CD4-positive, alpha-beta T cell treated with Interleukin-21 for 1 hour (primary cell): ENCODE measurements around the gene TUBB1.

Experiments used
- DNase-seq: peaks from one replicate; pipeline ENCODE4 v3.0.0-alpha.2; 2020

Gene TUBB1

DNA sequence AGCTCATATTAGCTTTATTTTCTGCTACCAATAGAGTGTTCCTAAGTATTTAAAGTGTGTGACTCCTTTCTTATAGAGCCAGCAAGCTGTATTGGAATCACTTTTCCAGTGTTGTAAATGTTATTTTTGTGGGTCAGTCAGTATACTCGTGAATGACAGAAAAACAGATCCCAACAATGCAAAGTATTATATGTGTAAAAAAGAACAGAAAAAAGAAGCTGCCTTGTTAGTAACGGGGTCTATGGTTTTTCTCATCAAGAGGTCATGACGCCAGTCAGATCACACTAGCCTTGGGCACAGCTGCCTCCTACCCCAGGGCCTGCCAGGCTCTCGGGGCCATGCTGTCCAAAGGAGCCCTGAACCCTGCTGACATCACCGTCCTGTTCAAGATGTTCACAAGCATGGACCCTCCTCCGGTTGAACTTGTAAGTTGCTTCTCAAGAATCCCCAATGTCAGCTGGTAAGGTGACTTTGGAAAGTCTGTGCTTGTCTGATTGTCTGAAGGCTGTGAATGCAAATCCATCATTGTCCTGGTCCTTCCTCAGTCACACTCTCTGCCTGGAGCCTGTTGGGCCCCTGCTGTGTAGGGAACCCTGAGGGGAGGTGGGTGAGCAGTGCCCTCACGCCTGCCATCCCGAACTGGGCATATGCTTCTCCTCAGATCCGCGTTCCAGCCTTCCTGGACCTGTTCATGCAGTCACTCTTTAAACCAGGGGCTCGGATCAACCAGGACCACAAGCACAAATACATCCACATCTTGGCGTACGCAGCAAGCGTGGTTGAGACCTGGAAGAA lies 28.4 kb upstream of the TUBB1 start:
- DNase-seq: no peak

DNA sequence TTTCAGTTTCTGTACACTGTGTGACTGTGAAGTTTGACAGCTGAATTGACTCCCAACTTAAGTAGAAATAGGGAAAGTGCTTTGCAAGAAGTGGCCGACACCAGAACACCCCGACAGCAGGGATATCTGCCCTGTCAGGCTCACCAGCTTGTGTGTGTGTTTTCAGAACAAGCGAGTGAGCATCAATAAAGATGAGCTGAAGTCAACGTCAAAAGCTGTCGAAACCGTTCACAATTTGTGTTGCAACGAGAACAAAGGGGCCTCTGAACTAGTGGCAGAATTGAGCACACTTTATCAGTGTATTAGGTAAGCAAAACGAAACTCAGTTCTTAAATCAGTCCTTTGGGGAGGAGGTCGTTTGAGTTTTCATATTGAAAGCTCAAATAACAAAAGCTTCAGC lies 27.5 kb upstream of the TUBB1 start:
- DNase-seq: no peak

DNA sequence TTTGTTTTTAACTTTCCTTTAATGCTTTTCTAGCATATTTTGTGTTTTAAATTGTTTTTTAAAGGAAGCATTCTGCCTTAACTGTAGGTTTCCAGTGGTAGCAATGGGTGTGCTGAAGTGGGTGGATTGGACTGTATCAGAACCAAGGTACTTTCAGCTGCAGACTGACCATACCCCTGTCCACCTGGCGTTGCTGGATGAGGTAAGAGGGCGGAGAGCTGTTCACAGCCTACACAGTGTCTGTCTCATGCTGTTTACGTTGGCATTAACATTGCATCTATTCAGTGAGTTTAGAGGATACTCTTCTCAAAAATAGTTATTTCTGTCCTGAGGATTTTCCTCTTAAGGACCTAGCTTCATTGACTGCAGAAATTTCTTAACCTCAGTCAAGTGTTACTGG lies 26.3 kb upstream of the TUBB1 start:
- DNase-seq: no peak

DNA sequence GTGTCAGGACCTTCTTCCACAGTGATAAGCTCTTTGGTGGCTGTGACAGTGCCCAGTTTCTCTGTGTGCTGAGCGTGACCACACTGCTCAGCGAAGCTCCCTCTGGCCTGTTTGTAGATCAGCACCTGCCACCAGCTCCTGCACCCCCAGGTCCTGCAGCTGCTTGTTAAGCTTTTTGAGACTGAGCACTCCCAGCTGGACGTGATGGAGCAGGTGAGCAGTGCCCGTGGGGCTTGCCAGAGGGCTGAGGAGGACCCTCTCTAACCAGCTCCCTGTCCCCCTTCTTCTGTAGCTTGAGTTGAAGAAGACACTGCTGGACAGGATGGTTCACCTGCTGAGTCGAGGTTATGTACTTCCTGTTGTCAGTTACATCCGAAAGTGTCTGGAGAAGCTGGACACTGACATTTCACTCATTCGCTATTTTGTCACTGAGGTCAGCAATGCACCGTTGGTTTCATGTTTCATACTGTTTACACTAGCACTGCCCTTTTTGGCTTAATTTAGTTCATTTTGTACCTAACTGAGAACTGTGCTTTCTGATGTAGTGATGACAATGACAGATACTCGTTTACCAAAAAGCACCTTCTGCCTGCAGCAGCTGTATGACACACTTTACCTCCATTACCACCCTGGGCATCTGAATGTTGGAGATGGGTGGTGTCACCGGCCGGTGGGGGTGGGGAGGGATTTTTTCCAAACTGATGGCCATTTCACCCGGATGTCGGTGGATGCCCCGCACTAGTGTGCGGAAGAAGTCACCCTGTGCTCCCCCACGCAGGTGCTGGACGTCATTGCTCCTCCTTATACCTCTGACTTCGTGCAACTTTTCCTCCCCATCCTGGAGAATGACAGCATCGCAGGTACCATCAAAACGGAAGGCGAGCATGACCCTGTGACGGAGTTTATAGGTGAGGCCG lies 25.6 kb upstream of the TUBB1 start:
- DNase-seq: no peak

DNA sequence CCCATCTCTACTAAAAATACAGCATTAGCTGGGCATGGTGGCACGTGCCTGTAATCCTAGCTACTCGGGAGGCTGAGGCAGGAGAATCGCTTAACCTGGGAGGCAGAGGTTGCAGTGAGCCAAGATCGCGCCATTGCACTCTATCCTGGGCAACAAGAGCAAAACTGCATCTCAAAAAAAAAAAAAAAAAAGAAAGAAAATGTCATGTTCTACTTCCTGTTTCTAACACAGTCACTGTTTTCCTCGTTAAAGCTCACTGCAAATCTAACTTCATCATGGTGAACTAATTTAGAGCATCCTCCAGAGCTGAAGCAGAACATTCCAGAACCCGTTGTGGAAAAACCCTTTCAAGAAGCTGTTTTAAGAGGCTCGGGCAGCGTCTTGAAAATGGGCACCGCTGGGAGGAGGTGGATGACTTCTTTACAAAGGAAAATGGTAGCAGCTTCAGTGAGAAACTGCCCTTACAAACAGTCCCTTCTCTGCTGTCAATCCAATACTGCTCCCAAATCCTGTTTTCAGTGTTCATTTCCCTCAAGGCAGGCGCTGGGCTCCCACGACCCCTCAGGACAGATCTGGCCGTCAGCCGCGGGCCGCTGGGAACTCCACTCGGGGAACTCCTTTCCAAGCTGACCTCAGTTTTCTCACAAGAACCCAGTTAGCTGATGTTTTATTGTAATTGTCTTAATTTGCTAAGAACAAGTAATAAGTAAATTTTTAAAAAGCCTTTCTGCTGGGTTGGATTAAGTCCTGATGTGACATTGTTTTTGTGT lies 24.7 kb upstream of the TUBB1 start:
- DNase-seq: no peak

DNA sequence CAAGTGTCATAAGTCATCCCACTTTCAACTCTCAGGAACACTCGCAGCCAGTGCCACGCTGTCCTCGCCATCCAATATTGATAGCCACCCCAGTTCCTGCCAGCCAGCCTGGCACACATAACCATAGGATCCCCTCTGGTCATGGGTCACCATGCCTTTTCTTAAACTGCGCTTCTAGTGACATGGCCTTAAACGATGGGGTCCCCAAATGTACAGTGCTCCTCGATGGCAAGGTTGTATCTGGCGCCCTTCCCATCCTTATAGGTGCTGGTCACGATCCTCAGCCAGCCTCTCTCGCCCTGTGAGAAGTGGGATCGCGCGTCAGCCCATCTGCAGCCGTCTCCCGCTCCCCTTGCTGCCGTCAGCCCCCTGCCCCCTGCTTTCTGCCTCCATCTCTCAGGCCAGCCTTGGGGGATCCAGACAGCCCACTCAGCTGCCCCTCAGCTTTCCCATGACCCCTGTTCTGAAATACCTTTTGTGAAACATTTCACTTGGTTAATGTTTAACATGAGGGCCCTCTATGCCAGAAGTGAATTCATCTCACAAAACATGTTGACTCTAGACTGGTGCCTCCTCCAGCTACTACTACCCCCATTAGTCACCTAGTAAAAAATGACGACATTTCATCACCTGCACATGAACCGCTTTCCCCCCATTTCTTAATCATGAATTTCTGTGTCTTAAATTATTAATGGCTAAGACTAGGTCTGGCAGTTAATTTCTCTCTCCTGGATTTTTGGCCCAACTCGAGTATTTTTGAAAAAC lies 23.6 kb upstream of the TUBB1 start:
- DNase-seq: no peak

DNA sequence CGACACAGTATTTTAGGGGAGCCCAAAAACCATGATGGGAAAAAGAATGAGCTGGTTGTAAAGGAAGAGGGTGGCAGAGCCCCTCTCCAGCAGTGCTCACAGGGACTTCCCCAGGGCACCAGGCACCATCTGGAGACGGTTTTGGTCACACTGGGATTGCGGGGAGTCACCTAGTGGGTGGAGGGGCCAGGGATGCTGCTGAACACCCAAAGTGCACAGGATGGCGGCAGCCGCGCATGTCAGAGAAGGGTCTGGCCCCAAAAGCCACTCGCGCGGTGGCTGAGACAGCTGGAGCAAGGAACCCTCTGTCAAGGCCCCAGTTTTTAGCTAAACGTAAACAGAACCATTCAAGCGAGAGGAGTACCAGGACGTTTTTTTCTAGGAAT lies 23.0 kb upstream of the TUBB1 start:
- DNase-seq: no peak

DNA sequence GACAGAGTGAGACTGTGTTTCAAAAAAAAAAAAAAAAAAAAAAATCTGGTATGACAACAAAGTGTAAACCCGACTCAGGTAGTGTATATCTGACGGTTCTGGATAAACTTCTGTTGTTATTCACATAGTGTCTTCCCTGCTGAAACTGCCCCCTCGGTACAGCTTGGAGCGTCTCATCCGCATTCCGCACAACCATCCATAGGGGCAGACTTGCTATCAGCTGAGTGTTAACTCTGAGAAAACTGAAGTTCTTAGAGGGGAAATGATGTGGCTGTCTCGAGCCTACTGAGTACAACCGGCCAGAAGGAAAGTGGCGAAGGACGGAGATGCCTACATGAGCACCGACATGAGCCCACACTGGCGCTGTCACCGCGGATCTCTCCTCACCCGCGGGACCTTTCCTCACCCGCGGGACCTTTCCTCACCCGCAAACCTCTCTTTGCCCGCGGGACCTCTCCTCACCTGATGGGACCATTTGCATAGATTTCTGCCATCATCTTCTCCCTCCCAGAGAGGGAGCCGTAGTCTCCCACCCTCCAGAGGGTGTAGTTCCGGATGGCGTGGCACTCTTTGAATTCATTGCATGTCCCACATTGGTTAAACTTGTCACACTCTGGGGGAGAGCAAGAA lies 22.0 kb upstream of the TUBB1 start:
- DNase-seq: no peak

GRCh38 chr20:58998656-58999055 lies 20.6 kb upstream of the TUBB1 start:
- no peak for DNase-seq

DNA sequence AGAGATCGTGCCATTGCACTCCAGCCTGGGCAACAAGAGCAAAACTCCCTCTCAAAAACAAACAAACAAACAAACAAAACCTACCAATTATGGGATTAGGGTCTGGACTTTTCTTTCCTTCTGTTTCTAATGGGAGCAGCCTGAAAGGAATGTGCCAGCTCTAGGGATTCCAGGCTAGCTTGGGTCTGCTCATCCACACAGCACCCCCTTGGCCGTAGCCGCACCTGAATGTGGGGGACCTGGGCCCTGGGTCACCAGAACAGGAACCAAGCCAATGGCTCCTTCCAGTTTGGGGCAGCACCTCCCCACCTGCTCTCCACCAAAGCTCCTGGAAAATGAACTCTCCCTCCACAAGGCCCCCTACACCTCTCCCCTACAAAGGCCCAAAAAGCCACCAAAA lies 18.9 kb upstream of the TUBB1 start:
- DNase-seq: no peak

- DNase-seq: no peak
Observed at GRCh38 chr20:59001068-59001448, 18.2 kb upstream of the TUBB1 start.

DNA sequence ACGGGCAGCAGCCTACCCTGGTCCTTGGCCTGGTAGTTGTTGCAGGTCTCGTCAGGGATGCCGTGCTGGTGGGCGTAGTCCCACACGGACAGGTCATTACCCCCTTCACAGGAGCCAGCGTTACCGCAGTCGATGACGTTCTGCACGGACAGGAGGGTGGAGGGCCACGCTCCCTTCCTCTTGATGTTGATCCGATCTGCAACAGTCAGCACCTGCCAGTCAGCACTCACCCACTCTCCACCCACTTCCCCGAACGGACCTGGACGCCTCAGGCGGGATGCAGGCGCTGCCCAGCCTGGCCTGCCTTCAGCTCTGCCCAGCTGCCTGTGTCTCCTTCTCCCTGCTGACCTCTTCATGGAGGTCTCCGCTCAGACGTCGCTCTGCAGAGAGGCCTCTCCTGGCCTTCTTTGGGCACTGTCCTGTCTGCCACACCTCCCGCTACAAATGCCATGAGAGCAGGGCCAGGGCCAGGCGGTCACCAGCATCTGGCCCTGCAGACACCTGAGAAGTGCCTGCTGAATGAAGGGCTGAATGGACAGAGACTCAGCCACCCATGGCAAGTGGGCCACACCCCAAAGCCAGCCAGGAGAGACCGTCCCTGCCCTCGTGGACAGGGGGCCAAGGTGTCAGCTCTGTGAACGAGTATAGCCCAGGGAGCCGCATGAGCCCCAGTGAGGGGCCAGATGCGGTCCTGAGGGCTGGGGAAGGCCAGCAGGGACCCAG lies 17.6 kb upstream of the TUBB1 start:
- no peak for DNase-seq

GRCh38 chr20:59002388-59002787 lies 16.8 kb upstream of the TUBB1 start:
- DNase-seq: no peak

DNA sequence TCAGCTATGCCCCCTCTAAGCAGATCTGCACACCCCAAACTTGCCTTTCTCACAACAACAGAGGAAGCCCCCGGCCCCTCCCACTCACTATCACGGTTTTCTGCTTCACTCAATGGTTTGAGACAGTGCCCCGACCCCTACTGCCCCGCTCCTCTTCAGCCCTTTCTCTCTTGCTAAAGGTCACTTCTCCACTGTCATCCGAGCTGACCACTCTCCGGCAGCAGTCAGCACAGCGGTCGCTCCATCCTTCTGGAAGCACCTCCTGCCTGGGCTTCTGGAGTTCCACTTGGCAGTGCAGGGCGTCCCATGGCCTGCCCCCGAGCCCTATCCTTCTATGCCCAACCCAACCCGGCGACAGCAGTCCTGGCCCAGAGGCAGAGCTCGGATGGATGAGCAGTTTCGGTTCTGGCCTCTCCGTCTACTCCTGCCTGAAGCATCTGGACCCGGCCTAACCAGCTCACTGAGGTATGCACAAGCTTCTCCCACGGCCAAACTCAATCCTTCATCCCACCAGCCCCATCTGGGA lies 16.3 kb upstream of the TUBB1 start:
- DNase-seq: no peak

- no peak for DNase-seq
Observed at GRCh38 chr20:59003836-59004492, 15.3 kb upstream of the TUBB1 start.

GRCh38 chr20:59004493-59004762 lies 14.8 kb upstream of the TUBB1 start:
- DNase-seq: peak; percentile 64

DNA sequence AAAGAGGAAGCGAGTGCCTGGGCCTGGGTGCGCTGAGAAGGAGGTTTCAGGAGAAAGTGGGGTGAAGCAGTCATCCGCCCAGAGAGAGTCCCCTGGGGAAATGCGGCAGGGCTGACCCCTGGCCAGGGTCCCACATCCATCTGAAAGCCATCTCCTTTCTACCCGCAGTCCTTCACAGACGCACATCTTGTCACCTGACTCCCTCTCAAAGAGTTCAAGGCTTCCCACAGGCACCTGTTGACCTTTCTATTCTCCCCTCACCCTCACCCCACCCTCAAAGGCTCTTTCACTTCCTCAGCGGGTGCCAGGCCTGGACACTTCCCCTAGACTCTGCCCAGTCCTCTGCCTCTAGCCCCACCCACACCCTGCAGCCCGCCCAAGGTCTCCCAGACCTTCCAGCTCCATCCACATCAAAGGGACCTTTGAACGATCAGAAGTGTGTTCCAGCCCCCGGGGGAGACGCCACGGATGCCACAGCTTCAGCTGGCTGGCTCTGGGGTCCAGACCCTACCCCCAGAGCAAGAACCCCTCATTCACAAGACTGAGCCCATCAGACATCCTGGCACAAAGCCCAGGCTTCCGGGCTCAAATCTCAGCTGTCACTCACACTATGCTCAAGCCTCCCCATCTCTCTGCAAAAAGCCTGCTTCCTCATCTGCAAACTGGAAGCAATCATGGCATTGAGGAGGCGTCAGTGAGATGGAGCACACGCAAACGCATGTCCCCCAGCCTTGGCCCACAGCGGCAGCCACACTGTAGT lies 14.3 kb upstream of the TUBB1 start:
- peak; percentile 56 for DNase-seq

DNA sequence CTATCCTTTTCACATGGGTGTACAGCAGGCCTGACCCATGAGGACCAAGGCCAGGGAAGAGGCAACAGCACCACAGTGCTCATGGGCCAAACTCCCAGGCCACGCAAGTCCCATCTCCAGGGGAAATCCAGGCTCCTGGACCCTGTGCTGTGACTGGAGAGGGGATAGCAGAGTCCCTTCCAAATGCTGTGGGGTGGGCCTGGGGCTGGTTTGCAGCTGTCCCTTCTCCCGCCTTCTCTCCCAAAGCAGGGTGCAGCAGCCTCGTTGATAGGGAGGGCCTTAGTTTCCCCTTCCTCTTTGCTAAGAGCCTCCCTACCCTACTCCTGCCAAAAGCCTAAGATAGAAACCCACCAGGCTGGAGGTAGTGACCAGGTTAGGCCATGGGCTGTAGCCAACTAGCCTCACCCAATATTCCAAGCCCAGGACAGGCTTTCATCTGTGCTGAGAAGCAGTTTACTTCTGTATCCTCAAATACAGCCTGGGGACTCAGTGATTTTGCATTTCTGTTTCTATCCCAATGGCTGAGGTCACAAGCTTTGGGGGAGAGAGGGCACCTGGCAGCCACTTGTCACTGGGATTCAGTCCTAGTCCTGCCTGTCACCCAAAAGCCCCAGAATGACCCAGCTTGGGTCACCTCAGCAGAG lies 13.6 kb upstream of the TUBB1 start:
- no peak for DNase-seq

DNA sequence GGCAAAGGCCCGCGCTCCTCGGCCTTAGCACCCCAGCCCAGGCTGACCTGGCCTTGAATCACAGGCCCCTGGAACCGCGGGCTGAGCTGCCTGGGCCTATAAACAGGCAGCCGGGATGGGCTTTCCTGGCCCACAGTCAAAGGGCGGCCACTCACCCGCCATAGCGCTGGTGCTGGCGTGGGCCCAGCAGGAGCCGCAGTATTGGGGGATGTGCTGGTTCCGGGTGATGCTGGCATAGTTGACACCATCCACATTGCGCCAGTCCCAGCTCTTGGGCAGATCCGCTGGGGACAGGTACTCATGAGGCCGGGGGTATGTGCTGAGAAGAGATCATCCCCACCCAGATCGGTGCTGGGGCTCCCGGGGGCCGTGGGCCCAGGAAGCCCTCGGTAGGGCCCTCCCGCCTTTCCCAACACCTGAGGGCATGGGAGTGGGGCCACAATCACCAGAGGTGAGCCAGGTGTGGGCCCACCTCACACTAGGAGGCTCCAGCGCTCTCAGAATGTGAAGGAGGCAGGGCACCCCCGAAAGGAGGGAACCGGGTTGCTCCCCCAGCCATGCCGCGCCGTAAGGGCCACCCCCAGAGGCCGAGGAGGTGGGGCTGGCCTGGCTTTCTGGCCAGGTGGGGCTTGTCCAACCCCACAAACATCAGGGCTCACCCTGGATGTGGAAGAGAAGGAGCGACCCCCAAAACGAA lies 12.9 kb upstream of the TUBB1 start:
- DNase-seq: no peak
